Measurements from ENCODE around the gene PCGF3.

GRCh38 chr4:786861-787300, 81.2 kb downstream of the PCGF3 start:
- TF ChIP-seq CTCF (IDR thresholded peaks at IDR 0.05) (peak in 1 of 4 experiments; percentile 6), POLR2A (IDR thresholded peaks at IDR 0.05) (no peak), POLR2AphosphoS5 (IDR thresholded peaks at IDR 0.05) (no peak)

Measured in prostate gland (tissue), 2 donors.